GM18867 (cell line): ENCODE measurements around the gene KRT74.

Experiments used
- ATAC-seq: cut with Tn5 transposase; IDR thresholded peaks from one replicate; pipeline ENCODE4 v1.9.1; 2021; ENCODE audit warnings: mild to moderate bottlenecking, moderate library complexity; ENCODE audit not compliant: unreplicated experiment

KRT74 gene

DNA sequence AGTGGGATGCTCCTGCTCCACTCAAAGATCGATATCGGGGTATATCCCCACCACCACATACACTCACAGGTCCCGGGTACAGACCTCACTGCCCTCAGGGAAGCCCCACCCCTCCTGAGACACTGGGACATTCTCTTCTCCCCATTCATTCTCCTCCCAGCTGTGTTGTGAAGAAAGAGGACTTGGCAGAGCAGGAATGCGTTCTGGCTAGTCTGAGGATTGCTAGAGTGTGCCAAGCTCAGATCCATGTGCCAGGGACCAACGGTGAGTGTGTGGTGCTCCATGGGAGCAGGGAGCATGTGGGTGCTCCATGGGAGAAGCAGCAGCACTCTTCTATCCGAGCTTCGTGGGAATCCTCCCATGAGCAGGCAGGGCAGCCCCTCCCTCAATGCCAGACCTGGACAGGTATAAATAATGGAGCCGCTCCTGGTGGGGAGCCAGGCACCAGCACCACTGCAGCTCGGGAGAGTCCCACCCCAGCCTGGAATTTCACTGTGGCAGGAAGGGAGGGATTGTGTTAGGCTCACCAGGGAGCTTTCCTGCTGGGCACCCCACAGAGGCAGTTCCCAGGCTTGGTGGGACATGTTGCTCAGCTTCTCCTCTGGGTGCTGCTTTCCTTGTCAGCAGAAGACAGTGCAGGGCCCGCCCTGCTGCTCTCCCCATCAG is 51.2 kb downstream of the KRT74 start:
- no peak for ATAC-seq

DNA sequence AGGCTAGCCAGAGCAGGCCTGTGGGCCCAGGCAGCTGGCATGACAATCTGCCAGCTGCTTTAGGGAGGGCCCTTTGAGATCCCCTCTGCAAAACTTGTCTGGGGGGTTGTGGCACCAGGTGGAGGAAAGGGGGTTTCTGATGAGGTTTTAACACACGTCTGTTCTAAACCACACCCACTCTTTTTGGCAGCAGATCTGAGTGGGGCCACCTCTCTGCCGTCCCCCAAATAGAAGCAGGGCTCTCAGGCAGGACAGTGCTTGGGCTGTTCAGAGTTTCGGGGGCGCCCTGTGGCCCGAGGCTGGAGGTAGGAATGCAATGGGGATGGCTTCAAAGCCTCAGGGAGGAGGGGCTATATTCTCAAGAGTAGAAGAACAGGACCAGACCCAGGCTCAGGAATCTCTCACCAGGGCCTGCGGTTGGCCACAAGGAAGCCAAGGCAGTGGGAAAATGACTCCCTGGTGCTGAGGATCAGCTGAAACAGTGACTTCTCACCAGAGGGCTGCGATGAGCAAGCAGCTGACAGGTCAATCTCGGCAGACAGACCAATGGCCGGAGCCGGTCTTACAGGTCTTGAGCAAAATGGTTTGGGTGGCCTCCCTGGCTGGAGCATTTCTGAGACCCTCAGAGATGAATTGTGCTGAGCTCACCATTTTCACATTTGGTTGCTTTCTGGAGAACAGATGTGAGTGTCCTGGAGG is 51.9 kb downstream of the KRT74 start:
- no peak for ATAC-seq

DNA sequence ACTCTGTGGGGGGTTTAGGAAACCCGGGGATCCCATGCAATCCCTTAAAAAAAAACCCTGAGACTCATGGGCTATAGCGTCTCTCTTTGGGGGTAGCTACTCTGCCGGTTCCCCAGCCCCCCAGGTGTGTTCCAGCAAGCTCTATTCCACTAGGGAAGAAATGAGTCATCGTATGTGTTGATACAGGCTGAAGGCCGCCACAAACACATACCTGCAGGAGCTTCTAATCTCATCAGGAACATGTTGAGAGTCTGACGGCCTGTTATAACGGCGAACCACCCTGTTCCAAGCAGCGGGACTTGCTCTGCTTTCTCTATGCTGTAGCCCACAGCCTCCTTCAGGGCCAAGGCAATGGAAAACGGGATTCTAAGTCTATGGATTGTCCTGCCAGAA is 52.5 kb downstream of the KRT74 start:
- ATAC-seq: no peak

DNA sequence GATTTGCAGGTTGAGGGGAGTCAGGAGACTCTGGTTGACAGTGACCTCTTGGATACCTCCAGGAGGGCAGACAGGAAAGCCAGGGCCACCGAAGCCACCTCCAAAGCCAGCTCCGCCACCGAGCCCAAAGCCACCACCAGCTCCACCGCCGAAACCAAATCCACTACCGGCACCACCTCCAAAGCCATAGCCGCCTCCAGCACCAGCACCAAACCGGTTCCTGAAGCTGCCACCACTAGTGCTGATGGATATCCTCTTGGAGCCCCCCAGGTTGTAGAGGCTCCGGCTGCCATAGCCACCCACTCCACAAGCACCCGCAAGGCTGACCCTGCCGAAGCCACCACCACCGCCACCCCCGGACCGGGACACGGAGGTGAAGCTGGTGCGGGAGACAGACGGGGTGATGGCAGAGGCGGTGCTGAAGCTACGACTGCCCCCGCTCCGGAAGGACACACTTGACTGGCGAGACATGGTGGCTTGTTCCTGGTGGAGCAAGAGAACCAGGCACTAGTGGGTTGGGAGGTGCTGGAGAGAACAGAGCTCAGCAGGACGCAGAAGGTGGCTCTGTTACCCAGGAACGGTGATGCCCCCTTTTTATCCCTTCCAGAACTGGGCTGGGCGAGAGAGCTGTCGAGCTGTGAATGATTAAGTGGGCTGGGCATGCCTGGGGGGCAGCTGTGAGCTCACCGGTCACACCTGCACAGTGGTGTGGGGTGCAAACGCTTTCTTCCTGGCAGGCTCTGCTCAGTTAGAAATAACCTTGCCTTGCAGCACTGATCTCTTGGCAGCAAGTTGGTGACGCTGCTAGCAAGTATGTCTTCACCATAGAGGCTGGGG is 53.6 kb downstream of the KRT74 start, which contains the start of gene KRT5:
Gene KRT5 (minus strand): TSS at position 569 of the 837 bp plus-strand sequence. CDS start 98 bp downstream, at position 471.
- ATAC-seq: no peak

DNA sequence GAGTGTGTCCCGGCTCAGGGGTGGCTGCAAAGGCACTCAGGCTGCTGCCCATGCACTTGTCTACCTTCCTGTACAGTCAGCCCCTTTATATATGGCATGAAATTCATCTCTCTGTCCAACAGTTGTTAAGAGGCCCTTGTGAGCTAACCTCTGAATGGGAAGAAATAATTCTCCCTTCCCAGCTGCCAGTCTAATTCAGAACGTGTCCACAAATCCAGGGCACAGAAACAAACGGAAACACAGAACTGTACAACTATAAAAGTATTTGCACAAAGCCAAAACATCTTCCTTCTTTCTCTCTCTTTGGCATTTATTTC is 54.3 kb downstream of the KRT74 start:
- ATAC-seq: no peak

DNA sequence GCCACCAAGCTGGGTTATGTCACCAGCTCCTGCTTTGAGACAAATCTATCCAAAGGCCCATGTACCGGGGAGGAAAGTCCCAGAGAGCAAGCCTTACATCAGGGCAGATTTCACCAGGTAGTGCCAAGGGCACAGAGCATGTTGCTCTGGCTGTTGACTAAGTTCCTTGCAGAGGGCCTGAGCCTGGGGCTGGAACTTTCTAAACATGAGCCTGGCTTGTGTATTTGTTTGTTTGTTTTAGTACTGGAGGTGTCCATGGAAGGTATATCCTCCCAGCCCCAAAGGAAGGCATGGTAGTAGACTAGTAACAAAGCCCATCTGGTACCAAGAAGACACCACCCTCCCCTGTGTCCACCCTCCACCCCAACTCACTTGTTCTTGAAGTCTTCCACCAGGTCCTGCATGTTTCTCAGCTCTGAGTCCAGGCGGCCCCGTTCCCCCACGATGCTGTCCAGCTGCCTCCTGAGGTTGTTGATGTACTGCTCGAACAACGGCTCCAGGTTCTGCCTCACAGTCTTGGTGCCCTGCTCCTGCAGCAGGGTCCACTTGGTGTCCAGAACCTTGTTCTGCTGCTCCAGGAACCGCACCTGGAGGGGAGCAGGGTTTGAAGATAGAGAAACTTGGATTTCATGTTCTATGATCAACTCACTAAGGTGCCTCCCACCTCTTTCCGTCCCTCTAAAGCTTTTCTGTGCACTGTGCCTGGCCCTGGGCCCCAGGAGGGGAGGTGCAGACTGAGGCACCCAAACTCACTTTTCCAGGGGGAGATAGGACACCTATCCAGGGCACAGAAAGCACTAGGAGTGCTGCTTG is 54.9 kb downstream of the KRT74 start:
- ATAC-seq: no peak

DNA sequence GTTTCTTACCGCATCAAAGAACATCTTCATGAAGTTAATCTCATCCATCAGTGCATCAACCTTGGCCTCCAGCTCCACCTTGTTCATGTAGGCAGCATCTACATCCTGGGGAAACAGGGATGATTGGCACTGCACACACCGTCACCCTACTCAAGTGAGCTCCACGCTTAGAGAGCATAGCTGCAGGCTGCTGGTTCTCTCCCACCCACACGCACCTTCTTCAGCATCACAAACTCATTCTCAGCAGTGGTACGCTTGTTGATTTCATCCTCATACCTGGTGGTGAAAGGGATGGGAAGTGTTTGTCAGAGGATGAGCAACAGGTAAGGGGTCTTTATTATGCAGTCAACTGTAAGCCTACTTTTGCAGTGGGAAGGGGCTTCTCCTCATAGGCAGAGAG is 55.8 kb downstream of the KRT74 start:
- no peak for ATAC-seq

DNA sequence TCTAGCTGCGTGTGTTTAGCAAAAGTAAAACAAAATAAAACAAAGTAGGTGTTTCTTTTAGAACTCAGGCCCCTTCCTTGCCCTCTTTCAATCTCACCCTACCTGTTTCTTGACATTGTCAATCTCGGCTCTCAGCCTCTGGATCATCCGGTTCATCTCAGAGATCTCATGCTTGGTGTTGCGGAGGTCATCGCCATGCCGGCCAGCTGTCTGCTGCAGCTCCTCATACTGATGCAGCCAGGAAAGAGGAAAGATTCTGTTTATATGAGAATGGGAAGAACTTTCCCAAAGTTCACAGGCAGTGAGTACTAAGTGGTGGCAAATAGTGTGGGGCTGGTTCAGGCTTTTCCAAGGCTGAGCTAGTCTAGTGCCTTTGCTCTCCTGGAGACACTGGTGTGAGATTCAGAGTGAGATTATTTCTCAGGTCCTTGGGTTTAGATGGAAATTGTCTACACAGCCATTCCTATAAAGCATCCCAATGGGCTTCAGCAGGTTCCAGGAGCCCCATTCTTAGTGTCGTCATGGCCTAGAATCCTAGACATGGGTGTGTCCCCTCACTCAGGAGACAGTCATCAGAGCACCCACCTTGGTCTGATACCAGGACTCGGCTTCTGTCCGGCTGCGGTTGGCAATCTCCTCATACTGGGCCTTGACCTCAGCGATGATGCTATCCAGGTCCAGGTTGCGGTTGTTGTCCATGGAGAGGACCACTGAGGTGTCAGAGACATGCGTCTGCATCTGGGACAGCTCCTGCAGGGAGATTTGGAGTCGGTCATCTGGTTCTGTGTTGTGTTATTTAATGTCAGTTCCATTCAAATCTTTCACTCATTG is 56.4 kb downstream of the KRT74 start:
- no peak for ATAC-seq

DNA sequence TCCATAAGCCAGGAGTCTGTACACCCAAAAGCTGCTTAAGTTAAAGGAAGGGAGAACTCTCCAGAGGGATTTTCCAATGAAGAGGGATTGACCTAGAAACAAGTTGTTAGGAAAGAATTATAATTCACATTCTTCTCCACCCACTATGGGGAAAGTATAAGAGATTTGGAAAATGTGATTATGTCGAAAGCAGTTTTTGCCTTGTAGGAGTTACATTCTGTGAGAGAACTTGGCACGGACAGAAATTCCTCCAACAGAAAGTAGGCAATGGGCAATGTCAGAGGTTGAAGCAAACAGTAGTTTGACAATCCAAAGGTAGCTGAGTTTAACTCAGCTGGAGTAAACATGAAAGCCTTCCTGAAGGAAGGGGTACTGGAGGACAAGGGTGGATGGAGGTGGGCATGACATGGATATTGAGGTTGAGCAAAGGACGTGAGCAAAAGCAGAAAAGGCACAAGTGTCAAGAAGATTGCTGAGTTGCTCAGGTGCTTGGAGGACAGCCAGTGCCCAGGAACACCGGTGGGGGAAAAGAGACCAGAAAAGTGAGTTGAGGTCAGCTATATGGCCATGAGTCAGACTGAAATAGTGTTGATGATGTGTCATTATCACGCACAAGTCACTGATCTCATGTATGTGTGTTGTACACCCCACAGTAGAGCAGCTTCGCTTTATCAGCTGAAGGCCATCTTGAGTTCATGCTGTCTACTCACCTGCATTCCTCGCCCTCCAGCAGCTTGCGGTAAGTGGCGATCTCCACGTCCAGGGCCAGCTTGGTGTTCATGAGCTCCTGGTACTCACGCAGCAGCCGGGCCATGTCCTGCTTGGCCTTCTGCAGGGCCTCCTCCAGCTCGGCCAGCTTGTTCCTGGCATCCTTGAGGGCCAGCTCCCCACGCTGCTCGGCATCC is 57.5 kb downstream of the KRT74 start:
- ATAC-seq: no peak
